ENCODE results near the gene GATAD2B.

Gene GATAD2B

GRCh38 chr1:153946622-153947241 is 24.0 kb upstream of the GATAD2B start, which contains the start of gene DENND4B:
Gene DENND4B, minus strand, starts transcription at chr1:153946718. Its CDS starts 2,344 bp downstream, at chr1:153944374.
- Histone ChIP-seq H3K9ac (ENCODE audit: low read length) (peak within 1 kb of the TSS; percentile 50), H3K36me3 (ENCODE audit: insufficient read depth, low read length) (peaks cover 62% of the 10 kb centered on the region), H3K4me1 (ENCODE audit: insufficient read depth, low read length) (peaks cover 22% of the 10 kb centered on the region), H3K9me3 (ENCODE audit: low read length) (no peaks in the 10 kb centered on the region), H3K4me3 (ENCODE audit: low read depth in 1 of 2, low read length in 2 of 2) (peak within 1 kb of the TSS; percentile 57 to 58), H3K27ac (ENCODE audit: low read depth, low read length) (peak within 1 kb of the TSS; percentile 69), H3K27me3 (ENCODE audit: control insufficient read depth in 1 of 2, insufficient read depth in 2 of 2, low read length in 2 of 2) (no peaks in the 10 kb centered on the region)

GRCh38 chr1:153945795-153946621 is 23.2 kb upstream of the GATAD2B start:
- Histone ChIP-seq H3K27ac (ENCODE audit: low read depth, low read length) (peak overlapping the region; percentile 69), H3K36me3 (ENCODE audit: insufficient read depth, low read length) (peaks cover 60% of the 10 kb centered on the region), H3K4me3 (ENCODE audit: low read depth in 1 of 2, low read length in 2 of 2) (peak overlapping the region; percentile 57 to 58), H3K9ac (ENCODE audit: low read length) (peak overlapping the region; percentile 50), H3K9me3 (ENCODE audit: low read length) (no peaks in the 10 kb centered on the region), H3K27me3 (ENCODE audit: control insufficient read depth in 1 of 2, insufficient read depth in 2 of 2, low read length in 2 of 2) (no peaks in the 10 kb centered on the region), H3K4me1 (ENCODE audit: insufficient read depth, low read length) (peaks cover 22% of the 10 kb centered on the region)

DNA sequence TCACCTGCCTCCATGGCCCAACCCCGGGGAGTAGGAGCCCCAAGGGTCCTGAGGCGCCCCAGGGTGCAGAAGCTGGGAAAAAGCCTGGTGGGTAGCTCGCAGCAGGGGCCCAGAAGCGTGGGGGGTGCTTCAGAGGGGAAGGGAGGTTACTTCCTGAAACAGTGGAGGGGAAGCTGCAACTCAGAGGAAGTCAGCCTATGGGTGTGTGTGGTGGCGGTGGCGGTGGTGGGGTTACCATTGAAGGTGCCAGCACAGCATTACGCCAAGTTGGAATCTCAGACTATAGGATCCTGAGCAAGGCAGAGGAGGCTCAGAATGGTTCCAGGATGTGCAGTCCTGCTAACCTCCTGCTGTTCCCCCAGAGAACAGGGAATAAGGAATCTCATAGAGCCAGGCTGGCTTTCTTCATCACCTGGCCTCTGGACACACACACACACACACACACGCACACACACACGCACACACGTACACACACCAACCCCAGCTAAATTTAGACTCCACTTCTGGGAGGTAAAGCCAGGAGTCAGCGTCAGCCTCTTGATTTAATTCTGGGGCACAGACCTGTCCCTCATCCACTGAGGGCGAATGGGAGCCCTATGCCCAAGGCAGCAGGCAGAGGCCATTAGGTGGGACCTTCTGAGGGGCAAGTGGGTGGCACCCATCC is 22.5 kb upstream of the GATAD2B start:
- peak overlapping the region; percentile 57 to 58 for H3K4me3 ChIP-seq (ENCODE audit: low read depth in 1 of 2, low read length in 2 of 2)
- H3K36me3 ChIP-seq (ENCODE audit: insufficient read depth, low read length), result peaks cover 60% of the 10 kb centered on the region
- H3K9me3 ChIP-seq (ENCODE audit: low read length), result no peaks in the 10 kb centered on the region
- H3K27me3 ChIP-seq (ENCODE audit: control insufficient read depth in 1 of 2, insufficient read depth in 2 of 2, low read length in 2 of 2), result no peaks in the 10 kb centered on the region
- peak overlapping the region; percentile 69 for H3K27ac ChIP-seq (ENCODE audit: low read depth, low read length)
- H3K4me1 ChIP-seq (ENCODE audit: insufficient read depth, low read length), result peaks cover 22% of the 10 kb centered on the region
- peak overlapping the region; percentile 50 for H3K9ac ChIP-seq (ENCODE audit: low read length)

DNA sequence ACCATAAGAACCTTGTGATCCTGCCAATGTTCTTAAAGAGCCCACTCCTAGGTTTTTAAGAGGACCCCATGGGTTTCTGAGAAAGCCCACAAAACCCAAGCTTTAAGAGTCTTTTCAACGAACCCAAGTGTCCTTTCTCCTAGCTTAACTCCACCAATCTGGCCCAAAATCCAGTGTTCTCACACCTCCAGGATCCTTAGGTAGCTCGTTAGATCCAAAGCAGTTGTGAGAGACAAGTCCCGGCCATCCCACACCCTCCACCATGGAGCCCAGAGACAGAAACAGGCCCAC is 22.0 kb upstream of the GATAD2B start:
- H3K9me3 ChIP-seq (ENCODE audit: low read length), result no peaks in the 10 kb centered on the region
- H3K9ac ChIP-seq (ENCODE audit: low read length), result peak overlapping the region; percentile 50
- peak overlapping the region; percentile 57 to 58 for H3K4me3 ChIP-seq (ENCODE audit: low read depth in 1 of 2, low read length in 2 of 2)
- H3K27ac ChIP-seq (ENCODE audit: low read depth, low read length), result peak overlapping the region; percentile 69
- peaks cover 22% of the 10 kb centered on the region for H3K4me1 ChIP-seq (ENCODE audit: insufficient read depth, low read length)
- peaks cover 60% of the 10 kb centered on the region for H3K36me3 ChIP-seq (ENCODE audit: insufficient read depth, low read length)
- no peaks in the 10 kb centered on the region for H3K27me3 ChIP-seq (ENCODE audit: control insufficient read depth in 1 of 2, insufficient read depth in 2 of 2, low read length in 2 of 2)

GRCh38 chr1:153944005-153944826 is 21.4 kb upstream of the GATAD2B start:
- peaks cover 22% of the 10 kb centered on the region for H3K4me1 ChIP-seq (ENCODE audit: insufficient read depth, low read length)

DNA sequence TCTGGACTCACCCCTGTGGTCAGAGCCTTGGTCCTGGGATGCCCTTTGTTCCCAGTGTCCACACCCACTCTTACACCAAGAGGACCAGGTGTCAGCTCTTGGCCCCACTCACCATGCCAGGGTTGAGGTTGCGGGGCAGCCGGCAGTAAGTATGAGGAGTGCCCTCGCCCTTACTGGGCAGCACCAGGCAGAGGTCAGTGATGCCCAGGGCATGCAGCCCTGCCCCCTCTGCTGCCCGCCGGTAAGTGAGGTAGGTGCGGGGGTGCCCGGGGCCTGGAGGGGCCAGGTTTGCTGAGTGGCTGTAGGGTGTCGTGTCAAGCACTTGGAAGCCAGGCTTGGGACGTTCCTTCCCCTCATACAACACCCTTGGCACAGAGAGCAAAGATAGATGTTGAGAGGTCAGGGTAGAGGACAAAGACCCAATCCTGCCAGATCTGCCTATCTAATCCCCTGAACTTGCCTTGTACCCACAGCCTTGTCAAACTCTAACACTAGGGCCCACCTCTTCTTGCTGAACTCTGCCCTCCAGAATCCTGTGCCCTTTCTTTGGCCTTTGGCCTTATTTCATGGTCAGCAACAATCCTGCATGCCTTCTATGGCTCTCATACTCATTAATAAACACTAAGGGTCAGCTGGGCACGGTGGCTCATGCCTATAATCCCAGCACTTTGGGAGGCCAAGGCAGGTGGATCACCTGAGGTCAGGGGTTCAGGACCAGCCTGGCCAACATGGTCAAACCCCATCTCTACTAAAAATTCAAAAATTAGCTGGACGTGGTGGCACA is 20.2 kb upstream of the GATAD2B start:
- H3K36me3 ChIP-seq (ENCODE audit: insufficient read depth, low read length), result peaks cover 54% of the 10 kb centered on the region
- no peak overlapping the region for H3K9ac ChIP-seq (ENCODE audit: low read length)
- no peaks in the 10 kb centered on the region for H3K9me3 ChIP-seq (ENCODE audit: low read length)
- H3K27ac ChIP-seq (ENCODE audit: low read depth, low read length), result no peak overlapping the region
- H3K4me1 ChIP-seq (ENCODE audit: insufficient read depth, low read length), result peaks cover 22% of the 10 kb centered on the region
- no peaks in the 10 kb centered on the region for H3K27me3 ChIP-seq (ENCODE audit: control insufficient read depth in 1 of 2, insufficient read depth in 2 of 2, low read length in 2 of 2)
- H3K4me3 ChIP-seq (ENCODE audit: low read depth in 1 of 2, low read length in 2 of 2), result no peak overlapping the region

More at GRCh38 chr1:153944005-153944826, 21.4 kb upstream of the GATAD2B start:
- Histone ChIP-seq H3K9me3 (ENCODE audit: low read length) (no peaks in the 10 kb centered on the region), H3K4me3 (ENCODE audit: low read depth in 1 of 2, low read length in 2 of 2) (peak overlapping the region in 1 of 2 donors; percentile 58), H3K27ac (ENCODE audit: low read depth, low read length) (peak overlapping the region; percentile 69), H3K9ac (ENCODE audit: low read length) (no peak overlapping the region), H3K27me3 (ENCODE audit: control insufficient read depth in 1 of 2, insufficient read depth in 2 of 2, low read length in 2 of 2) (no peaks in the 10 kb centered on the region), H3K36me3 (ENCODE audit: insufficient read depth, low read length) (peaks cover 62% of the 10 kb centered on the region)

DNA sequence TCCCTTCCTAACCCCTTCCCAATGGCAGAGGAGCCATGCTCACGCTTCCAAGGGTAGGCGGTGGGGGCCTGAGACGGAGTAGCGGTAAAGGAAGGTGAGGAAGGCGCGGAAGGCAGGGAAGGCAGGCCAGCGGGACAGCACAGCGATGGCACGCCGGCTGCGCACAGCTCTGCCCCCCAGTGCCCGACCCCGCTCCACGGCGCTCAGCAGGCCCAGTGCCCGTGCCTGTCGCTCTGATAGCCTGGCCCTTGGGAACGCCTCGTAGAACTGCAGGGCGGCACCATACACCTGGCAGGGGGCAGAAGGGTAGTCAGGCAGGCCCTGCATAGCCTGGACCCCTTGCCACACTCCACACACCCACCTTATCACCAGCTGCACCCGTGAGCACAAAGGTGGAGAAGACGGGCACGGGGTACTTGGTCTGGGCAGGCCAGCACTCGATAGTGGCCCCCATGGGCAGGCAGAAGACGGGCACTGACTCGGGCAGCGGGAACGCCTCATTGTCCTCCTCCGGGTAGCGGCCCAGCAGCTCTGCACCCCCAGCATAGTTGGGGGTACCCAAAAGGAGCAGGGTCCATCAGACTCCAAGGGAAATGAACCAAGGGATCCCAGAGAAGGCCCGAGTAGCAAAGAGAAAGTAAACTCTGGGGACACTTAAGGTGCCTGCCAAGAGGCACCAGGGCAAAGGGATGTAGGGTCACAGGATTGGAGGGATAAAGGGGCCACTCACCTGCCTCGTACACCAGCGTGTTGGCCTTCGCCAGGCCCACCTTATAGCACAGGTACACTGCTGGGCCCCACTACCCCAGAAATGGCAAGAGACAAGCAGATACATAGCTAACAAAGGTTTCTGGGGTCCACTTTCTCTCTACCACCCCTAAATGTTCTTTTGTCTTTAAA is 19.3 kb upstream of the GATAD2B start:
- H3K9me3 ChIP-seq (ENCODE audit: low read length), result no peaks in the 10 kb centered on the region
- no peak overlapping the region for H3K4me3 ChIP-seq (ENCODE audit: low read depth in 1 of 2, low read length in 2 of 2)
- no peak overlapping the region for H3K27ac ChIP-seq (ENCODE audit: low read depth, low read length)
- H3K4me1 ChIP-seq (ENCODE audit: insufficient read depth, low read length), result peaks cover 19% of the 10 kb centered on the region
- no peak overlapping the region for H3K9ac ChIP-seq (ENCODE audit: low read length)
- H3K27me3 ChIP-seq (ENCODE audit: control insufficient read depth in 1 of 2, insufficient read depth in 2 of 2, low read length in 2 of 2), result no peaks in the 10 kb centered on the region
- H3K36me3 ChIP-seq (ENCODE audit: insufficient read depth, low read length), result peaks cover 54% of the 10 kb centered on the region

GRCh38 chr1:153940756-153941155 is 18.0 kb upstream of the GATAD2B start:
- peaks cover 14% of the 10 kb centered on the region for H3K4me1 ChIP-seq (ENCODE audit: insufficient read depth, low read length)
- no peak overlapping the region for H3K27ac ChIP-seq (ENCODE audit: low read depth, low read length)

DNA sequence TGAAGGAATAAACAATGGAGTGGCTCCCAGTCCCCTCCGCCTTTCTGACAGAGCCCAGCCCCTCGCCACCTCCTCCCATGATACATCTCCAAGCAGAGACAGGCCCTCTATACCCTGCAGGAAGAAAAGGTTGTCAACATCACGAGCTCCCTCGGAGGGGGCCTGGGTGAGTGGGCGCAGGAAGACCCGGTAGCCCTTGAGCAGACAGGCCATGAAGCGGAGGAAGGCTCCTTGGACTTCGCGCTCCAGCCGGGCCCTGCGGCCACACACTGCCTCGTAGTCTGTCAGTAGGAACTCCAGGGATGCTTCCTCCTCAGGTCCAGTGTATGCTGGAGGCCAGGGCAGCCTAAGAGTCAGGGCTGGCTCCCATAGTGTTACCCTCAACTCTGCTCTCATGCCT is 16.7 kb upstream of the GATAD2B start:
- peaks cover 4% of the 10 kb centered on the region for H3K4me1 ChIP-seq (ENCODE audit: insufficient read depth, low read length)
- no peaks in the 10 kb centered on the region for H3K27me3 ChIP-seq (ENCODE audit: control insufficient read depth in 1 of 2, insufficient read depth in 2 of 2, low read length in 2 of 2)
- no peak overlapping the region for H3K4me3 ChIP-seq (ENCODE audit: low read depth in 1 of 2, low read length in 2 of 2)
- H3K9ac ChIP-seq (ENCODE audit: low read length), result no peak overlapping the region
- H3K9me3 ChIP-seq (ENCODE audit: low read length), result no peaks in the 10 kb centered on the region
- peaks cover 78% of the 10 kb centered on the region for H3K36me3 ChIP-seq (ENCODE audit: insufficient read depth, low read length)
- H3K27ac ChIP-seq (ENCODE audit: low read depth, low read length), result no peak overlapping the region

More at GRCh38 chr1:153940756-153941155, 18.0 kb upstream of the GATAD2B start:
- Histone ChIP-seq H3K4me3 (ENCODE audit: low read depth in 1 of 2, low read length in 2 of 2) (no peak overlapping the region), H3K36me3 (ENCODE audit: insufficient read depth, low read length) (peaks cover 65% of the 10 kb centered on the region), H3K9me3 (ENCODE audit: low read length) (no peaks in the 10 kb centered on the region), H3K27me3 (ENCODE audit: control insufficient read depth in 1 of 2, insufficient read depth in 2 of 2, low read length in 2 of 2) (no peaks in the 10 kb centered on the region), H3K9ac (ENCODE audit: low read length) (no peak overlapping the region)

- Histone ChIP-seq H3K4me1 (ENCODE audit: insufficient read depth, low read length) (no peaks in the 10 kb centered on the region), H3K36me3 (ENCODE audit: insufficient read depth, low read length) (peaks cover 81% of the 10 kb centered on the region), H3K27ac (ENCODE audit: low read depth, low read length) (no peak overlapping the region), H3K9ac (ENCODE audit: low read length) (no peak overlapping the region), H3K27me3 (ENCODE audit: control insufficient read depth in 1 of 2, insufficient read depth in 2 of 2, low read length in 2 of 2) (no peaks in the 10 kb centered on the region), H3K4me3 (ENCODE audit: low read depth in 1 of 2, low read length in 2 of 2) (no peak overlapping the region), H3K9me3 (ENCODE audit: low read length) (no peaks in the 10 kb centered on the region)
Measured at GRCh38 chr1:153938996-153939395, 16.2 kb upstream of the GATAD2B start.
